Inflammatory macrophage (primary cell): Measurements from ENCODE around the gene CLASP2.
"Not testable (repeated sequence)": the region's sequence is repeated elsewhere in the genome, so short reads cannot be mapped to it uniquely, and the experiment has no call there.

Experiments used
- DNase-seq, 2 donors: peaks; one replicate each; pipeline ENCODE4 v3.0.0-alpha.2; 2020 to 2022

CLASP2 gene

DNA sequence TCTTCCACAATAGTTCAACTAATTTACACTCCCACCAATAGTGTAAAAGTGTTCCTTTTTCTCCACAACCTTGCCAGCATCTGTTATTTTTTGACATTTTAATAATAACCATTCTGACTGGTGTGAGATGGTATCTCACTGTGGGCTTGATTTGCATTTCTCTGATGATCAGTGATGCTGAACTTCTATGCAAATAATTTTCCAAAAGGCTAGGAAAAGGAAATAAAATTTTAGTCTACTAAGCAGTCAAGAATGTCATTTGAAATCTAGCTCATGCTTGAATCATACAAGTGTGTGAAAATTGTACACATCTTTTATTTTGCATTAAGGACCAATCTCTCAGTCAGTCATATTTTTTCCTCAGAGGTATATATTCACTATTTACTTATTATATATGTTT lies 176.1 kb downstream of the CLASP2 start:
- DNase-seq, result no peak

GRCh38 chr3:33538678-33539339 lies 179.2 kb downstream of the CLASP2 start:
- DNase-seq, result no peak

DNA sequence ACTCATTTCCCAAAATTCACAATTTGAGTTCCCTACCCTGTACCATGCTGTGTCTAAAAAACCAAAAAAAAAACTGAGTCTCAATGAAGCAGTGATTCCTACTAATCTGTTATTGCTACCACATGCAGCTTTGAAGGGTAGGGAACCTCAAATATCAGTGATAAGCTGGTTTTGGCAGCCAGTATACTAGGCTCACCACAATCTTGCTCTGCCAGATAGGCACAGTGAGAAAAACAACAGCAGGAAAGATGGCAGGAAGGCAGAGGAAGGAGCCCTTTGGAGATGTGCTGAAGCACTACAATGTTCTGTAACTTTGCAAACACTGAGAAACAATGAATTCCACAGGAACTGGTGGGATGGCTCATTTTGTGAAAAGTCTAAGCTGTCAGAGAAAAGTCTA lies 180.9 kb downstream of the CLASP2 start:
- no peak for DNase-seq

GRCh38 chr3:33526787-33527186 lies 191.3 kb downstream of the CLASP2 start:
- DNase-seq, result no peak

DNA sequence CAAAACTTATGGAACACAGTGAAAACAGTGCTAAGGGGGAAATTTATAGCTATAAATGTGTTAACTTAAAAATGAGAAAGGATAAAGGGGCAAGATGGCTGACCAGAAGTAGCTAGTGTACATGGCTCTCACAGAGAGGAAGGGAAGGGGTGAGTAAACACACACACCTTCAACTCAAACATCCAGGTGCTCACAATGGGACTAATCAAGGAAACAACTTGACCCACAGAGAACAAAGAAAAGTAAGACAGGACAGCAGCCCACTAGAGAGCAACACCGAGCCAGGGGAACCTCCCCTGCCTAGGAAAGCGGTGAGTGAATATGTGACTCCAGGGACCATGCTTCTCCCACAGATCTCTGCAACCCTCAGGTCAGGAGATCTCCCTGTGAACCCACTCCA lies 192.8 kb downstream of the CLASP2 start:
- no peak for DNase-seq

DNA sequence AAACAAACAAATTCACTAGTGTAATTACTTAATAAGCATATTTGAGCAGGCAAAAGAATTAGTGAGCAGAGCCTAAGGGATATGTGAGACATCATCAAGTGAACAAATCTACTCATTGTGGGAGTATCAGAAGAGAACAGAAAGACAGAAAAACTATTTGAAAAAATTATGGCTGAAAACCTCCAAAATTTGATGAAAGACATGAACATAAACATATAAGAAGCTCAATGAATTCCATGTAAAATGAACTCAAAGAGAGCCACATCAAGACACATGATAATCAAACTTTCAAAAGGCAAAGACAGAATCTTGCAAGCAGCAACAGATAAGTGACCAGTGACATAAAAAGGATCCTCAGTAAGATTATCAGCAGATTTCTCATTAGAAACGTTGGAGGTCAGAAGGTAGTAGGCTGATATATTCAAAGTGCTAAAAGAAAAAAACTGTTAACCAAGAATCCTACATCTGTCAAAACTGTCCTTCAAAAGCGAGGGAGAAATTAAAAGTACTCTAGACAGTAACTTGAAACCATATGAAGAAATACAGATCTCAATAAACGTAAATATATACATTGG lies 194.9 kb downstream of the CLASP2 start:
- no peak for DNase-seq

DNA sequence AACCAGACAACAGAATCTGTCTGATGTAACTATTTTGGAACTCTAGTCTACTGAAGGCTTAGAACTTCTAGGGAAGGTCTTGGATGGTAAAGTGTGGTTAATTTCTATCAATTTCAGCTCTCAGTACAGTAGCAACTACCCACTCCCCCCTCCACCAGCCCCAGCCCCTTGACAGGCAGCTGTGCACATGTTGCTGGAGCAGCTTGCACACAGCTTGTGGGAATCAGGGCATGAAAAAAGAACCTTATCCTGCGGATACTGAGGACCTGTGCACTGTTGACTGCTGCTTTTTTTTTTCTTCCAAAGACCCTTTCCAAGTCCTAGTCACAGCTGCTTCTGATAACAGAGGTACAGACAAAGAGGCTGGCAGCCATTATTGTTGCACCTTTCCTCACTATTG lies 196.3 kb downstream of the CLASP2 start:
- DNase-seq, result no peak

- no peak for DNase-seq
Observed at GRCh38 chr3:33513262-33513863, 204.7 kb downstream of the CLASP2 start.

DNA sequence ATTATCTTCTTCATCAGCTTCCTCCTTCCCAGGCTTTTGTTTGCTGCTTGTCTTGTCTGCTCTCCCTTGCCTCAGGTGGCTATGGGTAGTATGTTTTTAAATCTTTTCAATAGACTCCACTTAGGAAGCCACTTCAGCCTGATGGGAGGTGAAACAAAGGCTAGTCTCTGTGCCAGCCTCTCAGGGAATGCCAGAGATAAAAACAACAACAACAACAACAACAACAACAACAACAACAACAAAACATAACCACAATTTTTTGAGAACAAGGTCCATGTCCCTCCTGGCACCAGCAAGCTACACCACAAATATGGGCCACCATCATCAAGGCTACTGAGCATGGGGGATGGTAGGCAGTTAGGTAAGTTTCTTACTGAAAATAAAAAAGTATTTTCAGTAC lies 213.0 kb downstream of the CLASP2 start:
- no peak for DNase-seq

DNA sequence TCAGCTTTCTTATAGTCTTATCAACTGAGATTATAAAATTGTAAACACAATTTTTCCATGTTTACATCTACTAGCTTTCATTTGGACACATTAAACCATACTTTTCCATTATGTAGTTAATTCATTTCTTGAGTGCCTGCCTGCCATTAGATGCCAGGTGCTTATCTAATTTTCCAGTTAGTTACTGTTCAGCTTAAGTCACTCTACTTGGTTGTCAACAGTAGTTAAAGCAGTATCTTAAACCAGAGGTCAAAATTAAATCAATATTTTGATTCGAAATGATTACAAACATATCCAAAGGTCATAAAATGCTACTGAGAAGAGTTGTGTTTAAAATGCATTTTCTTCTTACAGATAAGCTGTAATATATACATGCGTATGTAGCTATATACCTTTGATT lies 221.6 kb downstream of the CLASP2 start:
- no peak for DNase-seq

DNA sequence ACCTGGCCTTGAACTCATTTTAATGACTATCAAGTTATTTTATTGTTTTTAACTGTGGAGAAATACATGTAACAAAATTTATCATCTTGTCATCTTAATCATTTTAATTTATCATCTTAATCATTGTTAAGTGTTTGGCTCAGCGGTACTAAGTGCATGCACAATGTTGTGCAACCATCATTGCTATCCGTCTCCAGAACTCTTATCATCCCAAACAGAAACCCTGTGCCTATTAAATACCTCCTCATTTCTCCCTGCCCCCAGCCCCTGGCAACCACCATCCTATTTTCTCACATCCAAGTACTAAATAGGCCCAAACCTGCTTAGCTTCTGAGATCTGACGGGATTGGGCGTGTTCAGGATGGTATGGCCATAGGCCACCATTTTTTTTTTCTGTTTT lies 226.3 kb downstream of the CLASP2 start:
- DNase-seq, result no peak

GRCh38 chr3:33490641-33491241 lies 227.3 kb downstream of the CLASP2 start:
- no peak for DNase-seq

DNA sequence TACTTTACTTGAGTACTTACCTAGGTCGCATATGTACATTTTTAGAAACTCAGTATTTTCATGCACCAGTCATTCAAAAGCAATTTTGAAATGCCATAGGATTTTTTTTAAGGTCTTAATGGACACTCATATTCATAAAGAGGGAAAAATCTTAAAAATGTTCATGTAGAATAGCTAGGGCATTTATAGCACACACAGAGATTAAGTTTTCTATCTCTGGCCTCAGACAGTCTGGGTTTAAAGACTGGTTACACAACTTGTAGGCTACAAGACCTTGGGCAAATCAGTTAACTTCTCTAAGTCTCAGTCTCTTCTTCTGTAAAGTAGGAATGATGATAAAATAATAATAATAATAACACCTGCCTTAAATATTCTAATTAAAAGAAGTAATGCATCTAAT lies 229.4 kb downstream of the CLASP2 start:
- no peak for DNase-seq

DNA sequence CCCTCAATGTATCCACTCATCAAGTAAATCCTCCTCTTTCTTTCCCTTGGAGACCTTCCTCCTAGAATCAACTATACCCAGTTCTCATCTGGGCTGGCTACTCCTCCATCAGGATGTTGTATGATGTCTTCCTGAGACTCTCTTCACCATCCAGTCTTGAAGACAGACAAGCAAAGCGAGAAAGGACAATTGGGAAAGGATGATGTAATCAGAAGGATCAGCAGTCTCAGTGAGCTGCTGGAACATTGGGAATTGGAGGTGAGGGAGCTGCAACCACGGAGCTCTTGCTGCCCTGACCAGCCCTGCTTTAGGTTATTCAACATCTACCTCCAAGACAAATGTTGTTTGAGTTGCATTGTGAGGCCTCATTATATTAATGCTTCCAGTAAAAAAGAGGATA lies 229.8 kb downstream of the CLASP2 start:
- no peak for DNase-seq

DNA sequence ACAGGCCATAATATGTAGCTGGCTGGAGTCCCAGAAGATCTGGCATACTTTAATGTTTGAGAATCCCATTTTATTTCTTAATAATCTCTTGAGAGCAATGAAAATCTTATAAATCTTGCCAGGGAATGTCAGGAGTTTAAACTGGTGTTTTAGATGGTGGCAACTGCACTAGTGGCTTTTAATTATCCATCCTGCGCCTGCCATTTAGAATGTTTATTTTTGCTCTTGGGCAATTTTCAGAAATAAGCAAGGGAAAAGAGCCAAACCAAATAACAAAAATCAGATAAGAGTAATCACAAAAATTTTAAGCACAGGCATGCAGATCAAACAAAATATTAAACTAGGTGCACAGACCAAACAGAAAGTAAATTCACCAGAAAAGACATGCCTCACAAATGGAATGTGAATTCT lies 235.9 kb downstream of the CLASP2 start:
- DNase-seq, result no peak

DNA sequence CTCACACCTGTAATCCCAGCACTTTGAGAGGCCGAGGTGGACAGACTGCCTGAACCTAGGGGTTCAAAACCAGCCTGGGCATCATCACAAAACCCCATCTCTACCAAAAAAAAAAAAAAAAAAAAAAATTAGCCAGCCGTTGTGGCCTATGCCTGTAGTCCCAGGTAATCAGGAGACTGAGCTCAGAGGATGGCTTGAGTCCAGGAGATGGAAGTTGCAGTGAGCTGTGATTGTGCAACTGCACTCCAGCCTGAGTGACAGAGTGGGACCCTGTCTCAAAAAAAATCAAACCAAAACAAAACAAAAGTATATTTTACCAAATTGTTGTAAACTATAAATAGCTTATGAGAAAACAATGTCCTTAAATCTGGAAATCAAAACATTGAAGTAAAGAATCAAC lies 243.2 kb downstream of the CLASP2 start:
- DNase-seq, result no peak

GRCh38 chr3:33473813-33474212 lies 244.2 kb downstream of the CLASP2 start:
- DNase-seq, result no peak

DNA sequence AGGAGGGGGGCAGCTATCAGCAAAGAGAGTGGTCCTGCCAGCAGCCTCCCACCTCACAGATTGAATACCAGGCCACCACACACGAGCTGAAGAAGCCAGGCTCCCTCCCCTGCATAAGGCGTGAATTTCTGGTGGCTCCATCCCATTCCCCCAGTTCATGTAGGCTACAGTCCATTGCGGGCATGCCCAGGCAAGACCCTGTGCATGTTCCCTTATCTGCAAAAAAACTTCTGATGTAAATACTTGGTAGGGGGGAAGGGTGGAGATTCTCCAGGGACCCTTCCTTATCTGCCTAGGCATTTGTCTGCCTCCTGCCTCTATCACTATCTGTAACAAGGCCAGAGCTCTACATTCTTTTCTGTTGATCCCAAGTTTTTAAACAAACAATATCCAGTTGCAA lies 250.3 kb downstream of the CLASP2 start:
- DNase-seq, result no peak

DNA sequence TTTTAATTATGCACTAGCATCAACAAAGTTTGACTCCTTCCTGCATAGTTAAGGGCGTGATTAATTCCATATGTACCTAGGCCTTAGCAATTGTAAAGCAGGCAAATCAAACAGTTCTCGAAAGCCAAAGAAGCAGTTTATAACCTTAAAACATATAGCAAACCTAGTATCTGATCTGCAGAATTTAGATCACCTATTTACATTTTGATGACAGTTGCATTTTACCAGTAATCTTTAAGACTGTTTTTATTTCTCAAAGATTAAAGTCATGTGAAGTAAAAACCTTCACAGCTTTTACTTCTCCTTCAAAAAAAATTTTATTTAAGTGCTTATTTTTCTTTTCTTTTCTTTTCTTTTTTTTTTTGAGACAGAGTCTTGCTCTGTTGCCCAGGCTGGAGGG lies 257.0 kb downstream of the CLASP2 start:
- no peak for DNase-seq

DNA sequence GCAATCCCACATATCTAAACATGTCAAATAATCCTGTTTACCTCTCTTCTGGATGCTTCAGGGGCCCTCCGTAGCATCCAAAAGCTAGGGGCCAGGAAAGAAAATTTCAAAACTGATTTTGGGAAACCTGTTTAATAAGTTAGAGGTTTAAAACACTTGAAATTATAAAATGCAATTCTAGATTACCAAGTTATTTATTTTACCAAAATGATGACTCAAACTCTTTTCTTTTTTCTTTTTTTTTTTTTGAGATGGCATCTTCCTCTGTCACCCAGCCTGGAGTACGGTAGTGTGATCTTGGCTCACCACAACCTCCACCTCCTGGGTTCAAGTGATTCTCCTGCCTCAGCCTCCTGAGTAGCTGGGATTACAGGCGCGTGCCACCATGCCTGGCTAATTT lies 258.5 kb downstream of the CLASP2 start:
- DNase-seq, result not testable (repeated sequence)

GRCh38 chr3:33458446-33458845 lies 259.6 kb downstream of the CLASP2 start:
- no peak for DNase-seq

GRCh38 chr3:33456756-33457155 lies 261.3 kb downstream of the CLASP2 start:
- DNase-seq, result no peak

GRCh38 chr3:33453331-33453761 lies 264.7 kb downstream of the CLASP2 start:
- no peak for DNase-seq

- DNase-seq, result not testable (repeated sequence)
Observed at GRCh38 chr3:33451994-33452393, 266.1 kb downstream of the CLASP2 start.
